Muscle layer of colon (tissue), 2 donors: Measurements from ENCODE around the gene RABGAP1L.
A peak's percentile ranks its signal among the peaks of the same experiment; 100 is the strongest.

Source experiments
- H3K27ac ChIP-seq: one replicate; pipeline ENCODE4 v1.7.0; 2013; ENCODE audit warnings: low read depth, mild to moderate bottlenecking, low read length, moderate library complexity
- H3K27me3 ChIP-seq, 2 donors: one replicate each; pipeline ENCODE4 v1.7.0; 2013; ENCODE audit warnings: low read length in 2 of 2, mild to moderate bottlenecking in 2 of 2; ENCODE audit not compliant: insufficient read depth in 2 of 2, control insufficient read depth in 1 of 2
- H3K36me3 ChIP-seq: one replicate; pipeline ENCODE4 v1.7.0; 2013; ENCODE audit warnings: mild to moderate bottlenecking, low read length; ENCODE audit not compliant: insufficient read depth
- H3K4me1 ChIP-seq: one replicate; pipeline ENCODE4 v1.7.0; 2013; ENCODE audit warnings: mild to moderate bottlenecking, low read length; ENCODE audit not compliant: insufficient read depth
- H3K4me3 ChIP-seq, 2 donors: one replicate each; pipeline ENCODE4 v1.7.0; 2013; ENCODE audit warnings: low read length in 2 of 2, low read depth in 1 of 2, mild to moderate bottlenecking in 1 of 2, moderate library complexity in 1 of 2
- H3K9ac ChIP-seq: one replicate; pipeline ENCODE4 v1.7.0; 2013; ENCODE audit warnings: low read length
- H3K9me3 ChIP-seq: one replicate; pipeline ENCODE4 v1.7.0; 2013; ENCODE audit warnings: mild to moderate bottlenecking, low read length
- donor health status: abdominal sarcoma.
- donor health status: Adenocarcinoma of cecum.

Gene RABGAP1L

GRCh38 chr1:174999936-175000696 is 840.8 kb downstream of the RABGAP1L start, which contains the start of gene CACYBP:
Gene CACYBP, plus strand, starts transcription at chr1:174999947. Its CDS starts 234 bp downstream, at chr1:175000181.
- peak within 1 kb of the TSS; percentile 87 to 88 for H3K4me3 ChIP-seq
- H3K9ac ChIP-seq: peak within 1 kb of the TSS; percentile 92
- H3K9me3 ChIP-seq: no peaks in the 10 kb centered on the region
- H3K27me3 ChIP-seq: no peaks in the 10 kb centered on the region
- peak within 1 kb of the TSS; percentile 99 for H3K27ac ChIP-seq
- H3K4me1 ChIP-seq: peaks cover 16% of the 10 kb centered on the region
- H3K36me3 ChIP-seq: no peaks in the 10 kb centered on the region

GRCh38 chr1:175000697-175001187 is 841.4 kb downstream of the RABGAP1L start:
- H3K4me1 ChIP-seq: peaks cover 16% of the 10 kb centered on the region
- no peaks in the 10 kb centered on the region for H3K27me3 ChIP-seq
- H3K9me3 ChIP-seq: no peaks in the 10 kb centered on the region
- H3K27ac ChIP-seq: peak overlapping the region; percentile 86
- H3K4me3 ChIP-seq: peak overlapping the region; percentile 87 to 88
- peak overlapping the region; percentile 84 for H3K9ac ChIP-seq
- no peaks in the 10 kb centered on the region for H3K36me3 ChIP-seq

- Histone ChIP-seq H3K9ac (no peak overlapping the region), H3K9me3 (no peaks in the 10 kb centered on the region), H3K4me1 (peaks cover 16% of the 10 kb centered on the region), H3K27me3 (no peaks in the 10 kb centered on the region), H3K36me3 (peaks cover 15% of the 10 kb centered on the region), H3K27ac (no peak overlapping the region), H3K4me3 (no peak overlapping the region)
These were observed 843.7 kb downstream of the RABGAP1L start for GRCh38 chr1:175002910-175003517.

- H3K9me3 ChIP-seq: no peaks in the 10 kb centered on the region
- H3K9ac ChIP-seq: no peak overlapping the region
- H3K4me1 ChIP-seq: peaks cover 14% of the 10 kb centered on the region
- H3K27ac ChIP-seq: no peak overlapping the region
- no peak overlapping the region for H3K4me3 ChIP-seq
- H3K27me3 ChIP-seq: no peaks in the 10 kb centered on the region
- H3K36me3 ChIP-seq: peaks cover 20% of the 10 kb centered on the region
These were observed 844.2 kb downstream of the RABGAP1L start for GRCh38 chr1:175003521-175003920.

- Histone ChIP-seq H3K9ac (no peak overlapping the region), H3K36me3 (peaks cover 34% of the 10 kb centered on the region), H3K9me3 (no peaks in the 10 kb centered on the region), H3K4me3 (no peak overlapping the region), H3K27ac (no peak overlapping the region), H3K27me3 (no peaks in the 10 kb centered on the region), H3K4me1 (peaks cover 9% of the 10 kb centered on the region)
These were observed 845.9 kb downstream of the RABGAP1L start for GRCh38 chr1:175005085-175005783.

- H3K4me1 ChIP-seq: no peaks in the 10 kb centered on the region
- no peaks in the 10 kb centered on the region for H3K9me3 ChIP-seq
- no peak overlapping the region for H3K27ac ChIP-seq
- no peaks in the 10 kb centered on the region for H3K27me3 ChIP-seq
- H3K36me3 ChIP-seq: peaks cover 58% of the 10 kb centered on the region
- no peak overlapping the region for H3K9ac ChIP-seq
- H3K4me3 ChIP-seq: no peak overlapping the region
These were observed 850.2 kb downstream of the RABGAP1L start for GRCh38 chr1:175009532-175009931.

- no peak overlapping the region for H3K4me3 ChIP-seq
These were observed 854.1 kb downstream of the RABGAP1L start for GRCh38 chr1:175013445-175013844.

GRCh38 chr1:175015243-175015642 is 855.9 kb downstream of the RABGAP1L start:
- Histone ChIP-seq H3K36me3 (peaks cover 55% of the 10 kb centered on the region), H3K9me3 (no peaks in the 10 kb centered on the region), H3K4me3 (no peak overlapping the region), H3K9ac (no peak overlapping the region), H3K4me1 (no peaks in the 10 kb centered on the region), H3K27me3 (no peaks in the 10 kb centered on the region), H3K27ac (no peak overlapping the region)

More at GRCh38 chr1:175013445-175013844, 854.1 kb downstream of the RABGAP1L start:
- no peak overlapping the region for H3K27ac ChIP-seq
- H3K36me3 ChIP-seq: peaks cover 69% of the 10 kb centered on the region
- H3K4me1 ChIP-seq: no peaks in the 10 kb centered on the region
- no peaks in the 10 kb centered on the region for H3K27me3 ChIP-seq
- H3K9me3 ChIP-seq: no peaks in the 10 kb centered on the region
- no peak overlapping the region for H3K9ac ChIP-seq

- Histone ChIP-seq H3K9ac (no peak overlapping the region), H3K9me3 (no peaks in the 10 kb centered on the region), H3K36me3 (peaks cover 31% of the 10 kb centered on the region)
These were observed 860.2 kb downstream of the RABGAP1L start for GRCh38 chr1:175019524-175019923.

GRCh38 chr1:175023043-175023921 is 864.0 kb downstream of the RABGAP1L start, which contains the start of gene MRPS14:
Gene MRPS14, minus strand, starts transcription at chr1:175023425. Its CDS starts 17 bp downstream, at chr1:175023408.
- Histone ChIP-seq H3K4me1 (peaks cover 4% of the 10 kb centered on the region), H3K36me3 (peaks cover 2% of the 10 kb centered on the region), H3K9me3 (no peaks in the 10 kb centered on the region), H3K27me3 (no peaks in the 10 kb centered on the region), H3K4me3 (peak within 1 kb of the TSS; percentile 99 to 100), H3K9ac (peak within 1 kb of the TSS; percentile 93), H3K27ac (peak within 1 kb of the TSS; percentile 92)

More at GRCh38 chr1:175019524-175019923, 860.2 kb downstream of the RABGAP1L start:
- no peak overlapping the region for H3K4me3 ChIP-seq
- peaks cover 4% of the 10 kb centered on the region for H3K4me1 ChIP-seq
- no peaks in the 10 kb centered on the region for H3K27me3 ChIP-seq
- H3K27ac ChIP-seq: no peak overlapping the region
